GM12878 (cell line): ENCODE measurements around the gene EIF2A. TPM values are rescaled to one million over a fixed set of nuclear protein-coding genes. Genes with fewer than 3 reads are reported as not detected.

Experiments used
- ATAC-seq: fragments of 200-7000 bp; cut with Tn5 transposase; 3 replicates; pipeline ENCODE4 v1.9.1; 2020; ENCODE audit warnings: mild to moderate bottlenecking, moderate library complexity
- BruUV-seq: library from RNA; stranded (reverse); fragments of 400-500 nt; replicated peaks from 2 replicates; lab custom pipeline; 2021; lab: Mats Ljungman, UMichigan
- CTCF ChIA-PET: fragments of 300-600 bp; sonication (Branson Sonifier 250); formaldehyde crosslinking; extraction: SDS; loops from one replicate; lab custom pipeline; 2021; ENCODE audit warnings: inconsistent platforms; lab: Yijun Ruan, JAX
- POLR2A ChIA-PET: fragments of 350-600 bp; formaldehyde crosslinking; extraction: SDS; loops from one replicate; lab custom pipeline; 2021; ENCODE audit warnings: inconsistent platforms; lab: Charles Lee
- RAD21 ChIA-PET: fragments of 300-600 bp; sonication (Branson Sonifier 250); formaldehyde crosslinking; loops from one replicate; lab custom pipeline; 2023; ENCODE audit warnings: antibody characterized with exemption; ENCODE audit not compliant: unreplicated experiment; lab: Charles Lee
- SMC1A ChIA-PET: fragments of 300-600 bp; sonication (Branson Sonifier 250); formaldehyde crosslinking; loops from one replicate; lab custom pipeline; 2023; ENCODE audit not compliant: unreplicated experiment, uncharacterized antibody; lab: Charles Lee
- DNase-seq: peaks from one replicate; pipeline ENCODE4 v3.0.0-alpha.2; 2011; ENCODE audit warnings: low read depth, low spot score
- FAIRE-seq: peaks from 3 replicates; lab custom pipeline; 2011; peaks lifted over from hg19 to GRCh38; lab: Jason Lieb, UNC
- H2AFZ ChIP-seq: 2 replicates; pipeline ENCODE4 v1.6.0; 2011; ENCODE audit warnings: low read depth, low read length, control low read depth; ENCODE audit not compliant: control insufficient read depth
- H3K27ac ChIP-seq: 2 replicates; pipeline ENCODE4 v1.5.1; 2011; ENCODE audit warnings: control low read depth; ENCODE audit not compliant: control insufficient read depth, insufficient read depth
- H3K27me3 ChIP-seq, 2 experiments: replicated peaks in 1 of 2; 2 replicates each; pipeline versions ENCODE4 v1.6.0 to v1.6.1; 2011; ENCODE audit warnings: low read length in 1 of 2; ENCODE audit not compliant: control insufficient read depth in 2 of 2, insufficient read depth in 2 of 2
- H3K36me3 ChIP-seq, 2 experiments: 2 replicates each; pipeline ENCODE4 v1.5.1; 2011; ENCODE audit warnings: low read length in 1 of 2; ENCODE audit not compliant: control insufficient read depth in 2 of 2, insufficient read depth in 2 of 2
- H3K4me1 ChIP-seq: 2 replicates; pipeline ENCODE4 v1.6.1; 2011; ENCODE audit warnings: mild to moderate bottlenecking, low read length, moderate library complexity, mixed read lengths; ENCODE audit not compliant: control insufficient read depth, insufficient read depth
- H3K4me2 ChIP-seq: 2 replicates; pipeline ENCODE4 v1.6.0; 2011; ENCODE audit warnings: control low read depth; ENCODE audit not compliant: control insufficient read depth, insufficient read depth
- H3K4me3 ChIP-seq: fragments of 200-600 bp; sonication (generic); 2 replicates; pipeline ENCODE4 v1.5.1; 2016
- H3K79me2 ChIP-seq: 2 replicates; pipeline ENCODE4 v1.6.0; 2011; ENCODE audit warnings: low read length; ENCODE audit not compliant: control insufficient read depth, insufficient read depth
- H3K9ac ChIP-seq: 2 replicates; pipeline ENCODE4 v1.8.0; 2011; ENCODE audit warnings: low read length, control low read depth, mixed read lengths; ENCODE audit not compliant: control insufficient read depth, insufficient read depth
- H3K9me3 ChIP-seq: replicated peaks from 3 replicates; pipeline ENCODE4 v1.5.1; 2011; ENCODE audit warnings: mild to moderate bottlenecking, low read length; ENCODE audit not compliant: control insufficient read depth, insufficient read depth
- H4K20me1 ChIP-seq: 2 replicates; pipeline ENCODE4 v1.6.0; 2011; ENCODE audit not compliant: control insufficient read depth, insufficient read depth
- ASH2L ChIP-seq: fragments of 300-600, 200-600 bp; sonication (generic); IDR thresholded peaks from 2 replicates; pipeline ENCODE4 v1.6.1; 2017; ENCODE audit warnings: low read depth, mild to moderate bottlenecking, borderline replicate concordance
- DPF2 ChIP-seq: fragments of 450-650 bp; IDR thresholded peaks from 2 replicates; pipeline ENCODE4 v1.6.1; 2017; ENCODE audit warnings: mild to moderate bottlenecking
- EP300 ChIP-seq, 2 experiments: fragments of 150-350 bp in 1 of 2; IDR thresholded peaks; 2 replicates each; pipeline ENCODE4 v1.6.1; 2011 to 2012; ENCODE audit warnings: low read depth in 2 of 2, low read length in 2 of 2, borderline replicate concordance in 1 of 2, improper control_type of control experiment in 1 of 2, inconsistent platforms in 1 of 2; ENCODE audit not compliant: control insufficient read depth in 1 of 2
- FOXK2 ChIP-seq: fragments of 450-650 bp; IDR thresholded peaks from 2 replicates; pipeline ENCODE4 v1.6.1; 2017; ENCODE audit warnings: mild to moderate bottlenecking, moderate library complexity
- HDGF ChIP-seq: fragments of 450-650 bp; IDR thresholded peaks from 2 replicates; pipeline ENCODE4 v1.6.1; 2016; ENCODE audit warnings: antibody characterized with exemption
- PAX8 ChIP-seq: fragments of 450-650 bp; IDR thresholded peaks from 2 replicates; pipeline ENCODE4 v1.6.1; 2017; ENCODE audit warnings: mild to moderate bottlenecking, moderate library complexity
- PML ChIP-seq: IDR thresholded peaks from 2 replicates; pipeline ENCODE4 v1.6.1; 2012; ENCODE audit warnings: low read length, inconsistent platforms
- RELB ChIP-seq: fragments of 450-650 bp; IDR thresholded peaks from 2 replicates; pipeline ENCODE4 v1.6.1; 2017; ENCODE audit warnings: low read depth, mild to moderate bottlenecking, moderate library complexity
- SIX5 ChIP-seq: IDR thresholded peaks from 2 replicates; pipeline ENCODE4 v1.6.1; 2011; ENCODE audit warnings: mild to moderate bottlenecking, low read depth, low read length, moderate library complexity; ENCODE audit not compliant: severe bottlenecking
- SMC3 ChIP-seq: IDR thresholded peaks from 2 replicates; pipeline ENCODE4 v1.6.1; 2011; ENCODE audit warnings: low read length, improper control_type of control experiment, borderline replicate concordance
- TAF1 ChIP-seq: IDR thresholded peaks from 2 replicates; pipeline ENCODE4 v1.6.1; 2011; ENCODE audit warnings: mild to moderate bottlenecking, low read depth, low read length, borderline replicate concordance
- TCF3 ChIP-seq: IDR thresholded peaks from 2 replicates; pipeline ENCODE4 v1.6.1; 2012; ENCODE audit warnings: low read depth, mild to moderate bottlenecking, low read length, borderline replicate concordance; ENCODE audit not compliant: insufficient read depth
- WGBS: methylation state at CpG from one replicate; pipeline ENCODE4 v1.1.6; 2016; ENCODE audit warnings: low lambda C conversion rate; ENCODE audit not compliant: insufficient replicate concordance, insufficient coverage; ENCODE audit errors: missing lambda C conversion rate; 5-methylcytosine and 5-hydroxymethylcytosine counted together
- in situ Hi-C: fragments of 300-500 bp; cut with MboI; formaldehyde crosslinking; loops from 9 replicates; pipeline ENCODE4 v1.14.3; 2018; ENCODE audit warnings: mixed read lengths
- intact Hi-C: fragments of 100-400 bp; cut with micrococcal nuclease; formaldehyde crosslinking; loops from one replicate; pipeline ENCODE4 v1.14.2; 2022; ENCODE audit not compliant: unreplicated experiment
- polyA plus RNA-seq, 11 experiments: library from polyadenylated mRNA; depleted of rRNA in 4 of 11; unstranded in 6 of 11; stranded (reverse) in 5 of 11; fragments of >200 nt; fragmentation: Nextera tagmentation in 4 of 11; fragmentation: Illumina TruSeq in 1 of 11; extraction: Ambion mirVana in 4 of 11; extraction: Trizol in 1 of 11; gene quantifications; 1 replicate in 1 of 11; 2 replicates in 10 of 11; pipeline versions ENCODE4 v1.2.1 to v1.2.3, GENCODE V29; 2011 to 2016; ENCODE audit warnings: inconsistent platforms in 2 of 11, missing spikeins in 2 of 11, low read depth in 1 of 11
- total RNA-seq, 4 experiments: library from RNA; depleted of rRNA in 3 of 4; stranded (reverse); fragments of >200 nt in 3 of 4; fragmentation: Illumina TruSeq in 1 of 4; extraction: Trizol in 1 of 4; gene quantifications; 2 replicates each; pipeline versions ENCODE4 v1.2.1 to v1.2.3, GENCODE V29; 2013 to 2021
- TF ChIP-seq, protein P1 (sequence below): fragments of 450-650 bp; IDR thresholded peaks from 2 replicates; pipeline ENCODE4 v1.6.1; 2016; ENCODE audit warnings: mild to moderate bottlenecking, moderate library complexity, borderline replicate concordance

EIF2A gene
- total and polyA plus RNA-seq, 10 of the 15 experiments (the other 5 are each of a cell fraction or from before 2014, with no cell fraction given) = 85.4 to 211 (median 136) TPM

DNA sequence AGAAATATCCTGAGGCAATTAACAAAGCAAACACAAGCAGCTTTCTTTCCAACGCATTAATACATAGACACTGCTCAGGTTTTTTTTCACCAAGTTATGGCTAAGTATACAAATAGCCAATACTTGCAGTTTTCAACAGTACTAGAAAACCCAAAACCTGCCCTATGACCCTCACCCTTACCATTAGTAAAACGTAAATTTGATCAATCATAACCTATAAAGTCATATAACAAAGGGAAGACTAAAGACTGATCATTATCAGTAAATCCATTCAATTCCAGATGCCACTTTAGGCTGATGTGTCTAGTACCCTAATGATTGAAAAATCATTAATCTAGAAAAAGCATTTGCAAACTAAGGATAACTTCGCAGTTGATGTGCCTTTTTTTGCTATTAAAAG is 3.5 kb upstream of the EIF2A start:
- Histone ChIP-seq H4K20me1 (no peaks in the 10 kb centered on the region; the same call in 1 of the 2 replicates), H3K4me2 (peak overlapping the region; percentile 34; the same call in 1 of the 2 replicates), H2AFZ (no peak overlapping the region), H3K9me3 (no peaks in the 10 kb centered on the region), H3K9ac (no peak overlapping the region), H3K27me3 (no peaks in the 10 kb centered on the region), H3K27ac (no peak overlapping the region), H3K36me3 (peaks cover 0 to 4% of the 10 kb centered on the region in 2 experiments; a peak in 1 of 4 replicates), H3K4me3 (0 out of 2 replicates have a peak overlapping the region, but pooled peaks have one; percentile 89), H3K4me1 (no peaks in the 10 kb centered on the region), H3K79me2 (peaks cover 53% of the 10 kb centered on the region)
- DNase-seq (no peak), FAIRE-seq (no peak), ATAC-seq (no peak)
- no TSS peak for BruUV-seq
- 98% methylated on average over 3 of the region's 3 CpGs for WGBS
- in situ Hi-C loops = loop anchor here (10.0 to 25.0 kb wide), 2 partner anchors 594 to 732 kb away; partner anchors contain the start of gene P2RY14
- SMC1A ChIA-PET = interaction anchor here (0.6 to 2.6 kb wide), 13 partner anchors 8 to 240 kb away, joined by 3 to 10 read pairs (median 3); partner anchors contain the start of gene SELENOT
- intact Hi-C loops = loop anchor here (5.0 kb wide), 1 partner anchor 179 kb away; no protein-coding TSS in a partner anchor
- CTCF ChIA-PET = interaction anchor here (1.1 to 1.7 kb wide), 2 partner anchors 158 to 243 kb away, joined by 3 read pairs; no protein-coding TSS in a partner anchor
- TF ChIP-seq SIX5 = no peak
- TF ChIP-seq TCF3 = no peak
- no peak for TF ChIP-seq FOXK2
- TF ChIP-seq, protein P1, sequence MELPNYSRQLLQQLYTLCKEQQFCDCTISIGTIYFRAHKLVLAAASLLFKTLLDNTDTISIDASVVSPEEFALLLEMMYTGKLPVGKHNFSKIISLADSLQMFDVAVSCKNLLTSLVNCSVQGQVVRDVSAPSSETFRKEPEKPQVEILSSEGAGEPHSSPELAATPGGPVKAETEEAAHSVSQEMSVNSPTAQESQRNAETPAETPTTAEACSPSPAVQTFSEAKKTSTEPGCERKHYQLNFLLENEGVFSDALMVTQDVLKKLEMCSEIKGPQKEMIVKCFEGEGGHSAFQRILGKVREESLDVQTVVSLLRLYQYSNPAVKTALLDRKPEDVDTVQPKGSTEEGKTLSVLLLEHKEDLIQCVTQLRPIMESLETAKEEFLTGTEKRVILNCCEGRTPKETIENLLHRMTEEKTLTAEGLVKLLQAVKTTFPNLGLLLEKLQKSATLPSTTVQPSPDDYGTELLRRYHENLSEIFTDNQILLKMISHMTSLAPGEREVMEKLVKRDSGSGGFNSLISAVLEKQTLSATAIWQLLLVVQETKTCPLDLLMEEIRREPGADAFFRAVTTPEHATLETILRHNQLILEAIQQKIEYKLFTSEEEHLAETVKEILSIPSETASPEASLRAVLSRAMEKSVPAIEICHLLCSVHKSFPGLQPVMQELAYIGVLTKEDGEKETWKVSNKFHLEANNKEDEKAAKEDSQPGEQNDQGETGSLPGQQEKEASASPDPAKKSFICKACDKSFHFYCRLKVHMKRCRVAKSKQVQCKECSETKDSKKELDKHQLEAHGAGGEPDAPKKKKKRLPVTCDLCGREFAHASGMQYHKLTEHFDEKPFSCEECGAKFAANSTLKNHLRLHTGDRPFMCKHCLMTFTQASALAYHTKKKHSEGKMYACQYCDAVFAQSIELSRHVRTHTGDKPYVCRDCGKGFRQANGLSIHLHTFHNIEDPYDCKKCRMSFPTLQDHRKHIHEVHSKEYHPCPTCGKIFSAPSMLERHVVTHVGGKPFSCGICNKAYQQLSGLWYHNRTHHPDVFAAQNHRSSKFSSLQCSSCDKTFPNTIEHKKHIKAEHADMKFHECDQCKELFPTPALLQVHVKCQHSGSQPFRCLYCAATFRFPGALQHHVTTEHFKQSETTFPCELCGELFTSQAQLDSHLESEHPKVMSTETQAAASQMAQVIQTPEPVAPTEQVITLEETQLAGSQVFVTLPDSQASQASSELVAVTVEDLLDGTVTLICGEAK = no peak
- no peak for TF ChIP-seq PAX8
- TF ChIP-seq TAF1 = no peak
- no peak for TF ChIP-seq EP300 (IDR thresholded peaks at IDR 0.05; ENCODE audit: borderline replicate concordance in 1 of 2, control insufficient read depth in 1 of 2, low read depth in 2 of 2, low read length in 2 of 2)
- no peak for TF ChIP-seq DPF2
- TF ChIP-seq SMC3 = no peak
- TF ChIP-seq HDGF = no peak
- TF ChIP-seq RELB = no peak
- no peak for TF ChIP-seq ASH2L
- no peak for TF ChIP-seq PML
- RAD21 ChIA-PET = interaction anchor here (1.0 to 4.8 kb wide), 3 partner anchors 46 to 161 kb away, joined by 3 to 25 read pairs (median 6); partner anchors contain the start of gene ERICH6
- POLR2A ChIA-PET = interaction anchor here (0.7 to 1.5 kb wide), 4 partner anchors 59 to 221 kb away, joined by 3 to 4 read pairs (median 4); partner anchors contain the start of gene ERICH6
